SJCRH30 (cell line): ENCODE results near the gene FEM1C. TPM values are rescaled to one million over a fixed set of nuclear protein-coding genes. Genes with fewer than 3 reads are reported as not detected.

Experiments
- total RNA-seq: library from RNA; depleted of rRNA; stranded (reverse); fragments of >200 nt; shearing (Covaris generic); gene quantifications from 2 replicates; pipeline ENCODE4 v1.2.3, GENCODE V29; 2014; rRNA removed

The FEM1C gene
- total RNA-seq, 1 experiment from 2014 or later = 17.9 TPM

Other genes starting within 250 kb of the FEM1C start
- gene CCDC112, start 248.1 kb downstream of the FEM1C start, total RNA-seq = 6.3 and 7.4 TPM in 2 replicates
- 0.10 and 0.13 TPM in 2 replicates for gene TICAM2, start 57.7 kb upstream of the FEM1C start, total RNA-seq
- gene TMED7, start 81.3 kb upstream of the FEM1C start, total RNA-seq = 84.5 and 89.3 TPM in 2 replicates